Measurements from ENCODE around the gene FAT2.

FAT2 gene

GRCh38 chr5:151631941-151632340 lies 40.8 kb upstream of the FAT2 start:
- peaks cover 32% of the 10 kb centered on the region for H3K27me3 ChIP-seq (ENCODE audit: insufficient read depth, insufficient read length)

GRCh38 chr5:151630088-151630487 lies 39.0 kb upstream of the FAT2 start:
- Histone ChIP-seq H3K36me3 (ENCODE audit: insufficient read depth, insufficient read length, low read length) (no peaks in the 10 kb centered on the region), H3K4me3 (ENCODE audit: insufficient read length, low read depth) (no peak overlapping the region), H3K4me1 (ENCODE audit: insufficient read depth, insufficient read length) (peaks cover 2% of the 10 kb centered on the region), H3K9ac (ENCODE audit: insufficient read length, low read depth) (no peak overlapping the region), H3K9me3 (ENCODE audit: insufficient read depth, low read length) (no peaks in the 10 kb centered on the region), H3K27me3 (ENCODE audit: insufficient read depth, insufficient read length) (peaks cover 14% of the 10 kb centered on the region)
- DNase-seq (ENCODE audit: low read depth, low spot score) = no peak
- TF ChIP-seq SUZ12 (IDR thresholded peaks at IDR 0.05; ENCODE audit: extremely low read depth, insufficient read depth, insufficient read length) (no peak), YY1 (IDR thresholded peaks at IDR 0.05; ENCODE audit: insufficient read depth, insufficient read length) (no peak), ZNF274 (IDR thresholded peaks at IDR 0.05; ENCODE audit: low read depth, low read length) (no peak)

More at GRCh38 chr5:151631941-151632340, 40.8 kb upstream of the FAT2 start:
- H3K4me3 ChIP-seq (ENCODE audit: insufficient read length, low read depth) = no peak overlapping the region
- peaks cover 2% of the 10 kb centered on the region for H3K4me1 ChIP-seq (ENCODE audit: insufficient read depth, insufficient read length)
- no peaks in the 10 kb centered on the region for H3K9me3 ChIP-seq (ENCODE audit: insufficient read depth, low read length)
- DNase-seq (ENCODE audit: low read depth, low spot score) = no peak
- no peak overlapping the region for H3K9ac ChIP-seq (ENCODE audit: insufficient read length, low read depth)
- H3K36me3 ChIP-seq (ENCODE audit: insufficient read depth, insufficient read length, low read length) = no peaks in the 10 kb centered on the region
- TF ChIP-seq SUZ12 (IDR thresholded peaks at IDR 0.05; ENCODE audit: extremely low read depth, insufficient read depth, insufficient read length) = no peak
- TF ChIP-seq ZNF274 (IDR thresholded peaks at IDR 0.05; ENCODE audit: low read depth, low read length) = no peak
- no peak for TF ChIP-seq YY1 (IDR thresholded peaks at IDR 0.05; ENCODE audit: insufficient read depth, insufficient read length)

DNA sequence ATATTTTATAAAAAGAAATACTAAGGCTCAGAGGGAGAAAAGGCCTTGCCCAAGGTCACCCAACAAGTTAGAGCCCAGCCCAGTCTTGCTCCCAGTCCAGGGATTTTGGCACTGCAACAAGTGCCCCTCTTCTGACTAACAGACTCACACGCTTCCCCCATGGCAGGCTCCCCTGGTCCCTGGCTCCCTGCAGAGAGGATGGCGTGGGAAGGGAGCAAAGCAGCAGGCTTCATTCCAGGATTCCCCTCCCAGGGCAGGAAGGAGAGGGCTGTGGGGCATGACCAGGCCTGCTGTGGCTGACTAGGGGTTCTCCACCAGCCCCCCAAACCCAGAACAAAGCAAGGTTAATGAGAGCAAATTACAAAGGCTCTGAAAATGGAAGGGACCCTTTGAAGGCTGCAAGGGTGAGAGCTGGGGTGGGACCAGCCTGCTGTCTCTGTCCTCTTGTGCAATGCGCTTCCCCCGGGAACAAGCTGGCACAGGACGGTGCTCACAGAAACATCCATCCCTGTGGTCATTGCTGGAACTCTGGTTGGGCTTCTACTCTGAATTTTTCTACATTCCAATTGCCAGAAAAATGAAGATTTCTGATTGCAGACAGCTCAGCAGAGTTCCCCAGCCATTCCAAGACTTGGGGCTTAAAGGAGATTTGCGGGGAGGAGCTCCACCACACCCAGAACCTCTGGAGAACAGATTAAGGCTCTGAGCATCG lies 37.1 kb upstream of the FAT2 start:
- Histone ChIP-seq H3K27me3 (ENCODE audit: insufficient read depth, insufficient read length) (peaks cover 7% of the 10 kb centered on the region), H3K9ac (ENCODE audit: insufficient read length, low read depth) (no peak overlapping the region), H3K36me3 (ENCODE audit: insufficient read depth, insufficient read length, low read length) (no peaks in the 10 kb centered on the region), H3K4me3 (ENCODE audit: insufficient read length, low read depth) (no peak overlapping the region), H3K4me1 (ENCODE audit: insufficient read depth, insufficient read length) (peaks cover 2% of the 10 kb centered on the region), H3K9me3 (ENCODE audit: insufficient read depth, low read length) (no peaks in the 10 kb centered on the region)
- TF ChIP-seq ZNF274 (IDR thresholded peaks at IDR 0.05; ENCODE audit: low read depth, low read length) = no peak
- TF ChIP-seq YY1 (IDR thresholded peaks at IDR 0.05; ENCODE audit: insufficient read depth, insufficient read length) = no peak
- no peak for TF ChIP-seq SUZ12 (IDR thresholded peaks at IDR 0.05; ENCODE audit: extremely low read depth, insufficient read depth, insufficient read length)
- DNase-seq (ENCODE audit: low read depth, low spot score) = no peak

DNA sequence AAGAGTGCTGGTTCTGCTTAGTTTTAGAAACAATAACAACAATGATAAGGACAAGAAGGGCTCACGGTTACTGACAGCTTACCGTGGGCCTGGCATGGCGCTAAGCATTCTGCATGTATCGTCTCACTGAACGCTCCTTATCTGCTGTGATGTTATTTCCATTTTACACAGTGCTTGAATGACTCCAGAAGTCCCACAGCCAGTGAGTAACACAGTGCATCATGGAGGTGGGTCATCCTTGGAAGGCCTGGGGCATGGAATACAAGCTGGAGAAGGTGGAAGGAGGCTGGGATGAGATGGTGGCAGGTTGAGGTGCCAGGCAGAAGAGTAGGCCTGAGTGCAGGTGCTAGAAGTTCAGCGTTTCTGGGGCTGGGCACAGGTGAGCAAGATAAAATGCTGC lies 36.5 kb upstream of the FAT2 start:
- TF ChIP-seq ZNF274 (IDR thresholded peaks at IDR 0.05; ENCODE audit: low read depth, low read length) = no peak
- TF ChIP-seq SUZ12 (IDR thresholded peaks at IDR 0.05; ENCODE audit: extremely low read depth, insufficient read depth, insufficient read length) = no peak
- no peak for TF ChIP-seq YY1 (IDR thresholded peaks at IDR 0.05; ENCODE audit: insufficient read depth, insufficient read length)

DNA sequence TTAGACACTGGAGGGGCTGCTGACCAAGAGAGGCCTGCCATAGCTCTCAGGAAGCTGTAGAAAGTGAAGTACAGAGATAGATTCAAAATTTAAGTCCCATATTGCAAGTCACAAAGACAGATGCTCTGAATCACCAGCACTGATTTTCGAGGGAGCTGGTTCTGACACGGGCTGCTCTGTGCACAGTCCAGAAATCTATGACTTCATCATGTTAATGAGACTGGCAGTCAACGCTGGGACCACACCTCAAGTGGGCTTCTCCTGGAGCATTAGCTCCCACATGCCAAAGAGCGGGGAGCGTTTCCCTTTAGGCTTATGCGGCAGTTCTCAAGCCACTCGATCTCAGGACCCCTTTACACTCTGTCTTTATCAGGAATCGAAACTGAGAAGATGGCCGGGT lies 34.2 kb upstream of the FAT2 start:
- no peaks in the 10 kb centered on the region for H3K36me3 ChIP-seq (ENCODE audit: insufficient read depth, insufficient read length, low read length)
- H3K9me3 ChIP-seq (ENCODE audit: insufficient read depth, low read length) = no peaks in the 10 kb centered on the region
- H3K4me1 ChIP-seq (ENCODE audit: insufficient read depth, insufficient read length) = peaks cover 8% of the 10 kb centered on the region
- H3K4me3 ChIP-seq (ENCODE audit: insufficient read length, low read depth) = no peak overlapping the region
- no peaks in the 10 kb centered on the region for H3K27me3 ChIP-seq (ENCODE audit: insufficient read depth, insufficient read length)
- no peak overlapping the region for H3K9ac ChIP-seq (ENCODE audit: insufficient read length, low read depth)
- DNase-seq (ENCODE audit: low read depth, low spot score) = no peak
- TF ChIP-seq ZNF274 (IDR thresholded peaks at IDR 0.05; ENCODE audit: low read depth, low read length) (no peak), YY1 (IDR thresholded peaks at IDR 0.05; ENCODE audit: insufficient read depth, insufficient read length) (no peak), SUZ12 (IDR thresholded peaks at IDR 0.05; ENCODE audit: extremely low read depth, insufficient read depth, insufficient read length) (no peak)

More for the DNA sequence above, 36.5 kb upstream of the FAT2 start:
- no peak overlapping the region for H3K9ac ChIP-seq (ENCODE audit: insufficient read length, low read depth)
- no peaks in the 10 kb centered on the region for H3K36me3 ChIP-seq (ENCODE audit: insufficient read depth, insufficient read length, low read length)
- H3K4me3 ChIP-seq (ENCODE audit: insufficient read length, low read depth) = no peak overlapping the region
- H3K27me3 ChIP-seq (ENCODE audit: insufficient read depth, insufficient read length) = peaks cover 7% of the 10 kb centered on the region
- H3K4me1 ChIP-seq (ENCODE audit: insufficient read depth, insufficient read length) = peaks cover 2% of the 10 kb centered on the region
- no peak for DNase-seq (ENCODE audit: low read depth, low spot score)
- H3K9me3 ChIP-seq (ENCODE audit: insufficient read depth, low read length) = no peaks in the 10 kb centered on the region

GRCh38 chr5:151624476-151624875 lies 33.3 kb upstream of the FAT2 start:
- no peak for TF ChIP-seq SUZ12 (IDR thresholded peaks at IDR 0.05; ENCODE audit: extremely low read depth, insufficient read depth, insufficient read length)
- no peak for TF ChIP-seq ZNF274 (IDR thresholded peaks at IDR 0.05; ENCODE audit: low read depth, low read length)
- no peak for TF ChIP-seq YY1 (IDR thresholded peaks at IDR 0.05; ENCODE audit: insufficient read depth, insufficient read length)
- no peaks in the 10 kb centered on the region for H3K9me3 ChIP-seq (ENCODE audit: insufficient read depth, low read length)

GRCh38 chr5:151622367-151623088 lies 31.4 kb upstream of the FAT2 start:
- Histone ChIP-seq H3K4me1 (ENCODE audit: insufficient read depth, insufficient read length) (peaks cover 8% of the 10 kb centered on the region), H3K9me3 (ENCODE audit: insufficient read depth, low read length) (no peaks in the 10 kb centered on the region), H3K9ac (ENCODE audit: insufficient read length, low read depth) (no peak overlapping the region), H3K4me3 (ENCODE audit: insufficient read length, low read depth) (no peak overlapping the region), H3K36me3 (ENCODE audit: insufficient read depth, insufficient read length, low read length) (no peaks in the 10 kb centered on the region), H3K27me3 (ENCODE audit: insufficient read depth, insufficient read length) (no peaks in the 10 kb centered on the region)
- DNase-seq (ENCODE audit: low read depth, low spot score) = no peak
- TF ChIP-seq SUZ12 (IDR thresholded peaks at IDR 0.05; ENCODE audit: extremely low read depth, insufficient read depth, insufficient read length) (no peak), YY1 (IDR thresholded peaks at IDR 0.05; ENCODE audit: insufficient read depth, insufficient read length) (no peak), ZNF274 (IDR thresholded peaks at IDR 0.05; ENCODE audit: low read depth, low read length) (no peak)

More at GRCh38 chr5:151624476-151624875, 33.3 kb upstream of the FAT2 start:
- Histone ChIP-seq H3K4me1 (ENCODE audit: insufficient read depth, insufficient read length) (peaks cover 8% of the 10 kb centered on the region), H3K9ac (ENCODE audit: insufficient read length, low read depth) (no peak overlapping the region), H3K27me3 (ENCODE audit: insufficient read depth, insufficient read length) (no peaks in the 10 kb centered on the region), H3K36me3 (ENCODE audit: insufficient read depth, insufficient read length, low read length) (no peaks in the 10 kb centered on the region), H3K4me3 (ENCODE audit: insufficient read length, low read depth) (no peak overlapping the region)
- DNase-seq (ENCODE audit: low read depth, low spot score) = no peak
